ENCODE results near the gene SLC35F1.

The SLC35F1 gene

GRCh38 chr6:118269659-118270058 lies 362.6 kb downstream of the SLC35F1 start:
- Histone ChIP-seq H3K36me3 (ENCODE audit: insufficient read depth, low read length) (no peaks in the 10 kb centered on the region; the same call in 1 of the 2 replicates), H3K27ac (ENCODE audit: low read depth, low read length) (no peak overlapping the region), H3K9ac (ENCODE audit: low read depth, low read length) (no peak overlapping the region), H3K9me3 (ENCODE audit: insufficient read depth, low read depth, low read length) (no peaks in the 10 kb centered on the region), H3K4me1 (ENCODE audit: insufficient read depth, low read length) (no peaks in the 10 kb centered on the region), H3K27me3 (ENCODE audit: insufficient read depth, low read length) (no peaks in the 10 kb centered on the region), H3K4me3 (ENCODE audit: low read length) (no peak overlapping the region)
- 97% methylated on average over 4 of the region's 4 CpGs for WGBS

- Histone ChIP-seq H3K27me3 (ENCODE audit: insufficient read depth, low read length) (no peaks in the 10 kb centered on the region), H3K9me3 (ENCODE audit: insufficient read depth, low read depth, low read length) (no peaks in the 10 kb centered on the region), H3K27ac (ENCODE audit: low read depth, low read length) (no peak overlapping the region), H3K9ac (ENCODE audit: low read depth, low read length) (no peak overlapping the region), H3K4me3 (ENCODE audit: low read length) (no peak overlapping the region), H3K36me3 (ENCODE audit: insufficient read depth, low read length) (no peaks in the 10 kb centered on the region), H3K4me1 (ENCODE audit: insufficient read depth, low read length) (0 out of 2 replicates have a peak, but pooled peaks cover 5% of the 10 kb centered on the region)
- 100% methylated on average over 1 of the region's 1 CpG for WGBS
Observed at GRCh38 chr6:118277631-118278030, 370.6 kb downstream of the SLC35F1 start.

- Histone ChIP-seq H3K9me3 (ENCODE audit: insufficient read depth, low read depth, low read length) (no peaks in the 10 kb centered on the region), H3K4me3 (ENCODE audit: low read length) (no peak overlapping the region), H3K36me3 (ENCODE audit: insufficient read depth, low read length) (no peaks in the 10 kb centered on the region), H3K27ac (ENCODE audit: low read depth, low read length) (no peak overlapping the region), H3K4me1 (ENCODE audit: insufficient read depth, low read length) (0 out of 2 replicates have a peak, but pooled peaks cover 5% of the 10 kb centered on the region), H3K9ac (ENCODE audit: low read depth, low read length) (no peak overlapping the region), H3K27me3 (ENCODE audit: insufficient read depth, low read length) (no peaks in the 10 kb centered on the region)
- 97% methylated on average over 2 of the region's 2 CpGs for WGBS
Observed at GRCh38 chr6:118280210-118280609, 373.1 kb downstream of the SLC35F1 start.

DNA sequence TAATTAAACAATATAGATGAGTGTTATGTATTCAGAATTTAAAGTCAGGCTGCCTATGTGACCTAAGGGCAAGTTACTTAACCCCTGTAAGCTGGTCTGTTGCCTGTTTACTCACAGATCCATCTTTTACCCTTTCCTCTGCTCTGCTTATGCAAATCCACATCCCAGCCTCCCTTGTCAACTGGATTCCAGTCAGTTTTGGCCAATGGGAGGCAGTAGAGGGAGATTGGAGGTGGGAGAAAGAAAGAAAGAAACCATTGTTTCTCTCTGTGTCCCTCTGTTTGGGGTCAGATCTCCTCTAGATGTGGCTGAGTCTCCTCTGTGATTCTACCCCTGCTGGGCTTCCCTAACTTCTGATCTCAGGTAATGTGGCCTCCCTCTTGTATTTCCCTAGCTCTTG lies 374.2 kb downstream of the SLC35F1 start:
- H3K4me3 ChIP-seq (ENCODE audit: low read length): no peak overlapping the region
- H3K9ac ChIP-seq (ENCODE audit: low read depth, low read length): no peak overlapping the region
- H3K9me3 ChIP-seq (ENCODE audit: insufficient read depth, low read depth, low read length): no peaks in the 10 kb centered on the region
- no peaks in the 10 kb centered on the region for H3K36me3 ChIP-seq (ENCODE audit: insufficient read depth, low read length)
- H3K27me3 ChIP-seq (ENCODE audit: insufficient read depth, low read length): no peaks in the 10 kb centered on the region
- H3K27ac ChIP-seq (ENCODE audit: low read depth, low read length): no peak overlapping the region
- H3K4me1 ChIP-seq (ENCODE audit: insufficient read depth, low read length): 0 out of 2 replicates have a peak, but pooled peaks cover 5% of the 10 kb centered on the region

GRCh38 chr6:118283766-118284165 lies 376.7 kb downstream of the SLC35F1 start:
- Histone ChIP-seq H3K9ac (ENCODE audit: low read depth, low read length) (no peak overlapping the region), H3K27me3 (ENCODE audit: insufficient read depth, low read length) (no peaks in the 10 kb centered on the region), H3K4me1 (ENCODE audit: insufficient read depth, low read length) (peaks cover 5% of the 10 kb centered on the region; the same call in 1 of the 2 replicates), H3K9me3 (ENCODE audit: insufficient read depth, low read depth, low read length) (no peaks in the 10 kb centered on the region), H3K4me3 (ENCODE audit: low read length) (no peak overlapping the region), H3K27ac (ENCODE audit: low read depth, low read length) (no peak overlapping the region), H3K36me3 (ENCODE audit: insufficient read depth, low read length) (no peaks in the 10 kb centered on the region)
- WGBS: 53% methylated on average over 8 of the region's 8 CpGs

DNA sequence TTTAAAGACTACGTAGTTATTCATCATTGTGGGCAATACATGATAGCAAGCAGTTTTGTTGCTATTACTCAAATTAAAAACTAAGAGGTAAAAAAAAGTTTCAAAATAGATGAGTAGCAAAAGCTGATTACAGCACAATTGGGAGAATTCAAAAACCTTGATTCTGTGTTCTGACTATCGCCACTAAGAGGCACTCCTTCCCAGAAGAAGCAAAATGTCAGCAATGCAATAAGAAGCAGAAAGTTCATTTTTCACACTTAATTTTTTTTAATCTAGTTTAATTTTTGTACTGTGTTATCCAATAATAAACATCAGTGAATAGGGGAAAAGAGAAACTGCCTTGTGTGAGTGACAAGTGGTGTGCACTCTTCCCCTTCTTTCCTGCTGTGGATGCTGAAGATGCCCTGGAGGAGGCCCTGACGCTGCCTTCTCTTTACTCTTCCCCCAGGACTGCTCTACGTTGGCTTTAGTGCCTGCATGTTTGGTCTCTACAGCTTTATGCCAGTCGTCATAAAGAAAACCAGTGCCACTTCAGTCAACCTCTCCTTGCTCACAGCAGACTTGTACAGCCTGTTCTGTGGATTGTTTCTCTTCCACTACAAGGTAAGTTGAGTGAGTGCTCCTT lies 377.8 kb downstream of the SLC35F1 start:
- no peaks in the 10 kb centered on the region for H3K27me3 ChIP-seq (ENCODE audit: insufficient read depth, low read length)
- H3K9ac ChIP-seq (ENCODE audit: low read depth, low read length): no peak overlapping the region
- H3K36me3 ChIP-seq (ENCODE audit: insufficient read depth, low read length): no peaks in the 10 kb centered on the region
- WGBS: 88% methylated on average over 5 of the region's 5 CpGs
- no peaks in the 10 kb centered on the region for H3K9me3 ChIP-seq (ENCODE audit: insufficient read depth, low read depth, low read length)
- no peak overlapping the region for H3K27ac ChIP-seq (ENCODE audit: low read depth, low read length)
- peaks cover 5% of the 10 kb centered on the region; the same call in 1 of the 2 replicates for H3K4me1 ChIP-seq (ENCODE audit: insufficient read depth, low read length)
- H3K4me3 ChIP-seq (ENCODE audit: low read length): no peak overlapping the region

DNA sequence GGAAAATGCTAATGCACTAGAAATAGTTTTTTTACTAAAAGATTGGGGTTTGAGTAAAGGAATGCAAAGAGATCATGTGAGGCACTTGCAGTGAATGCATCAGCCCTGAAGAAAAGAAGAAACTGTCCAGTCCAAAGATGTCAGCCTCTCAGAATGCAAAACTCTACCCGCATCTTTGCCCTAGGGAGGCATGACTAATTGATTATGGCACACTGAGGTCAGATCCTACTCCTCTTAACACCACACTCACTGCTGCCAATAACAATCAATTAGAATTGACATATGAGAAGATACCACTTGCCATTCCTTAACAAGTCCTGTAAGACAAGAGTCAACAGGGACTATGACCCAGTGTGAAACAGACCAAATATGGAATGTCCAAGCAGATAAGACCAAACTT lies 378.7 kb downstream of the SLC35F1 start:
- Histone ChIP-seq H3K9me3 (ENCODE audit: insufficient read depth, low read depth, low read length) (no peaks in the 10 kb centered on the region), H3K4me1 (ENCODE audit: insufficient read depth, low read length) (peaks cover 5% of the 10 kb centered on the region; the same call in 1 of the 2 replicates), H3K27ac (ENCODE audit: low read depth, low read length) (no peak overlapping the region), H3K27me3 (ENCODE audit: insufficient read depth, low read length) (no peaks in the 10 kb centered on the region), H3K4me3 (ENCODE audit: low read length) (no peak overlapping the region), H3K9ac (ENCODE audit: low read depth, low read length) (no peak overlapping the region), H3K36me3 (ENCODE audit: insufficient read depth, low read length) (no peaks in the 10 kb centered on the region)
- 88% methylated on average over 1 of the region's 1 CpG for WGBS

DNA sequence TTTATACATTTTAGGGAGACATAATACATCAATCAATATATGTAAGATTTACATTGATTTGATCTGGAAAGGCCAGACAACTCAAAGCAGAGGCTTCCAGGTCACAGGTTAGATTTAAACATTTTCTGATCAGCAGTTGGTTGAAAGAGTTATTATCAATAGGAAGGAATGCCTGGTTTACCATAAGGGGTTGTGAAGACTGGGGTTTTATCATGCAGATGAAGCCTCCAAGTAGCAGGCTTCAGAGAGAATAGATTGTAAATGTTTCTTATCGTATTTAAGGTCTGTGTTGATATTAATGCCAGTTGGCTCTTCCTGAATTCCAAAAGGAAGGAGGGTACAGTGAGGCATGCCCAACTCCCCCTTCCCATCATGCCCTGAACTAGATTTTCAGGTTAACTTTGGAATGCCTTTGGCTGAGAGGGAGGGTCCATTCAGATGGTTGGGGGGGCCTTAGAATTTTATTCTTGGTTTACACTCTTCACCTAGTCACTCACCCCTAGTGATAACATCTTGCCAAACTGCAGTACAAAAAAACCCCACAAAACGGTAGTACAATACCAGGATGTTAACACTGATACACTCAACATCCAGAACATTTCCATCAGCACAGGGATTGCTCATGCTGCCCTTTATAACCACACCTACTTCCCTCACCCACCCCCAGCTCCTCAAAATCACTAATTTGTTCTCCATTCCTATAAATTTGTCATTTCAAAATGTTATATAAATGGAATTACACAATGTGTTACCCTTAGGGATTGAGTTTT lies 381.5 kb downstream of the SLC35F1 start:
- WGBS: 62% methylated on average over 2 of the region's 2 CpGs
- no peaks in the 10 kb centered on the region; the same call in 1 of the 2 replicates for H3K4me1 ChIP-seq (ENCODE audit: insufficient read depth, low read length)
- H3K36me3 ChIP-seq (ENCODE audit: insufficient read depth, low read length): no peaks in the 10 kb centered on the region
- no peaks in the 10 kb centered on the region for H3K27me3 ChIP-seq (ENCODE audit: insufficient read depth, low read length)
- H3K27ac ChIP-seq (ENCODE audit: low read depth, low read length): no peak overlapping the region
- H3K4me3 ChIP-seq (ENCODE audit: low read length): no peak overlapping the region
- no peaks in the 10 kb centered on the region for H3K9me3 ChIP-seq (ENCODE audit: insufficient read depth, low read depth, low read length)
- no peak overlapping the region for H3K9ac ChIP-seq (ENCODE audit: low read depth, low read length)

GRCh38 chr6:118292558-118292957 lies 385.5 kb downstream of the SLC35F1 start:
- no peaks in the 10 kb centered on the region for H3K9me3 ChIP-seq (ENCODE audit: insufficient read depth, low read depth, low read length)
- no peak overlapping the region for H3K9ac ChIP-seq (ENCODE audit: low read depth, low read length)
- over 99% methylated on average over 4 of the region's 4 CpGs for WGBS
- no peaks in the 10 kb centered on the region for H3K27me3 ChIP-seq (ENCODE audit: insufficient read depth, low read length)
- no peaks in the 10 kb centered on the region for H3K36me3 ChIP-seq (ENCODE audit: insufficient read depth, low read length)
- no peaks in the 10 kb centered on the region; the same call in 1 of the 2 replicates for H3K4me1 ChIP-seq (ENCODE audit: insufficient read depth, low read length)
- no peak overlapping the region for H3K4me3 ChIP-seq (ENCODE audit: low read length)
- no peak overlapping the region for H3K27ac ChIP-seq (ENCODE audit: low read depth, low read length)

GRCh38 chr6:118294906-118295305 lies 387.8 kb downstream of the SLC35F1 start:
- Histone ChIP-seq H3K4me1 (ENCODE audit: insufficient read depth, low read length) (peaks cover 3% of the 10 kb centered on the region; the same call in 1 of the 2 replicates), H3K9me3 (ENCODE audit: insufficient read depth, low read depth, low read length) (no peaks in the 10 kb centered on the region), H3K27me3 (ENCODE audit: insufficient read depth, low read length) (no peaks in the 10 kb centered on the region), H3K9ac (ENCODE audit: low read depth, low read length) (no peak overlapping the region), H3K27ac (ENCODE audit: low read depth, low read length) (no peak overlapping the region), H3K36me3 (ENCODE audit: insufficient read depth, low read length) (no peaks in the 10 kb centered on the region), H3K4me3 (ENCODE audit: low read length) (no peak overlapping the region)
- WGBS: no CpG with 5 or more reads among the region's 1 CpG

DNA sequence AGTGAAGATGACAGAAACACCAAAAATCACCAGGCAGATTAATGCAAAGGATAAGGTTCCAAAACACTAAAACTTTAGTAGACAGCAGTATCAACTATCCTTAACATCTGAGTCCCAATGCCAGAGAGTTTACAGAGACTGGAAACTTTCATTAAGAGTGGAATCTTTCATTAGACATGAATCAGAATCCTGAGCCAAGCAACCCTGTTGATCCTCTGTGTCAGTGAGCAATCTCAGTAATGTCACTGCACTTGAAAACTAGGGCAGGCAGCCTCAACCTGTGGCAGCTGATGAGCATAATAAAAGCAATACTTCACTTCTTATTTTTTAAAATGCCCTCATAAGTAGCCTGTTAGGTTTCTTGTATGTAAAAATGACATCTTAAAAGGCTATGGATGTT lies 388.3 kb downstream of the SLC35F1 start:
- no peaks in the 10 kb centered on the region for H3K27me3 ChIP-seq (ENCODE audit: insufficient read depth, low read length)
- no peak overlapping the region for H3K27ac ChIP-seq (ENCODE audit: low read depth, low read length)
- no peak overlapping the region for H3K4me3 ChIP-seq (ENCODE audit: low read length)
- no peak overlapping the region for H3K9ac ChIP-seq (ENCODE audit: low read depth, low read length)
- no peaks in the 10 kb centered on the region for H3K36me3 ChIP-seq (ENCODE audit: insufficient read depth, low read length)
- H3K4me1 ChIP-seq (ENCODE audit: insufficient read depth, low read length): peaks cover 3% of the 10 kb centered on the region; the same call in 1 of the 2 replicates
- H3K9me3 ChIP-seq (ENCODE audit: insufficient read depth, low read depth, low read length): no peaks in the 10 kb centered on the region
